NT2/D1 (cell line): ENCODE results near the gene UBE2L3.
"Not testable (repeated sequence)": the region's sequence is repeated elsewhere in the genome, so short reads cannot be mapped to it uniquely, and the experiment has no call there.

Experiments used
- SUZ12 ChIP-seq: IDR thresholded peaks from 2 replicates; pipeline ENCODE4 v1.6.1; 2011; ENCODE audit not compliant: insufficient read length, insufficient read depth; ENCODE audit errors: extremely low read depth
- YY1 ChIP-seq: IDR thresholded peaks from 2 replicates; pipeline ENCODE4 v1.6.1; 2011; ENCODE audit not compliant: insufficient read length, insufficient read depth
- ZNF274 ChIP-seq: IDR thresholded peaks from 2 replicates; pipeline ENCODE4 v1.6.1; 2011; ENCODE audit warnings: mild to moderate bottlenecking, low read depth, low read length

DNA sequence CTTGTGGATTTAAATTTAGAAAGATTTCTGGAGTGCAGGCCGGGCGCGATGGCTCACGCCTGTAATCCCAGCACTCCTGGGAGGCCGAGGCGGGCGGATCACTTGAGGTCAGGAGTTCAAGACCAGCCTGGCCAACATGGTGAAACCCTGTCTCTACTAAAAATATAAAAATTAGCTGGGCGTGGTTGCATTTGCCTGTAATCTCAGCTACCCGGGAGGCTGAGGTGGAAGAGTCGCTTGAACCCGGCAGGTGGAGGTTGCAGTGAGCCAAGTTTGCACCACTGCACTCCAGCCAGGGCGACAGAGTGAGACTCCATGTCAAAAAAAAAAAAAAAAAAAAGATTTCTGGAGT is 1.5 kb downstream of the UBE2L3 start:
- TF ChIP-seq SUZ12, YY1, ZNF274: not testable (repeated sequence)
